Effector memory CD4-positive, alpha-beta T cell (primary cell): ENCODE data around the gene MBIP.

Source experiments
- DNase-seq, 3 donors: peaks; one replicate each; pipeline ENCODE4 v3.0.0-alpha.2; 2020
- H3K27ac ChIP-seq: 2 replicates; pipeline ENCODE4 v1.7.0; 2013; ENCODE audit warnings: mild to moderate bottlenecking, low read length, moderate library complexity; ENCODE audit not compliant: insufficient read depth, poor library complexity, severe bottlenecking
- H3K27me3 ChIP-seq: replicated peaks from 2 replicates; pipeline ENCODE4 v1.7.0; 2013; ENCODE audit warnings: mild to moderate bottlenecking, low read length; ENCODE audit not compliant: insufficient read depth, control insufficient read depth, poor library complexity, severe bottlenecking
- H3K36me3 ChIP-seq: 2 replicates; pipeline ENCODE4 v1.7.0; 2013; ENCODE audit warnings: mild to moderate bottlenecking, low read length, moderate library complexity; ENCODE audit not compliant: control insufficient read depth, insufficient read depth
- H3K4me1 ChIP-seq: 2 replicates; pipeline ENCODE4 v1.7.0; 2013; ENCODE audit warnings: low read length, mild to moderate bottlenecking; ENCODE audit not compliant: control insufficient read depth, insufficient read depth, poor library complexity, severe bottlenecking
- H3K4me3 ChIP-seq: 2 replicates; pipeline ENCODE4 v1.7.0; 2013; ENCODE audit warnings: low read length, low read depth, mild to moderate bottlenecking; ENCODE audit not compliant: insufficient read depth, poor library complexity, severe bottlenecking
- H3K9me3 ChIP-seq: 2 replicates; pipeline ENCODE4 v1.7.0; 2013; ENCODE audit warnings: mild to moderate bottlenecking, low read length, moderate library complexity; ENCODE audit not compliant: control insufficient read depth

The MBIP gene

GRCh38 chr14:36271222-36271621 is 49.2 kb downstream of the MBIP start:
- Histone ChIP-seq H3K27ac (no peak overlapping the region), H3K27me3 (peaks cover 7% of the 10 kb centered on the region)

GRCh38 chr14:36270191-36270590 is 50.2 kb downstream of the MBIP start:
- Histone ChIP-seq H3K9me3 (no peaks in the 10 kb centered on the region), H3K4me3 (no peak overlapping the region), H3K4me1 (peaks cover 4% of the 10 kb centered on the region), H3K27me3 (peaks cover 7% of the 10 kb centered on the region), H3K36me3 (no peaks in the 10 kb centered on the region), H3K27ac (no peak overlapping the region)
- DNase-seq = no peak

More at GRCh38 chr14:36271222-36271621, 49.2 kb downstream of the MBIP start:
- Histone ChIP-seq H3K4me3 (no peak overlapping the region), H3K4me1 (peaks cover 4% of the 10 kb centered on the region), H3K9me3 (no peaks in the 10 kb centered on the region), H3K36me3 (no peaks in the 10 kb centered on the region)
- no peak for DNase-seq

GRCh38 chr14:36268121-36268520 is 52.3 kb downstream of the MBIP start:
- no peak overlapping the region for H3K4me3 ChIP-seq
- H3K36me3 ChIP-seq = no peaks in the 10 kb centered on the region
- H3K9me3 ChIP-seq = no peaks in the 10 kb centered on the region
- peaks cover 4% of the 10 kb centered on the region for H3K4me1 ChIP-seq
- peaks cover 7% of the 10 kb centered on the region for H3K27me3 ChIP-seq
- no peak overlapping the region for H3K27ac ChIP-seq
- DNase-seq = no peak

GRCh38 chr14:36264595-36264994 is 55.8 kb downstream of the MBIP start:
- no peaks in the 10 kb centered on the region for H3K36me3 ChIP-seq
- no peaks in the 10 kb centered on the region for H3K4me1 ChIP-seq
- no peak overlapping the region for H3K4me3 ChIP-seq
- DNase-seq = no peak
- H3K9me3 ChIP-seq = no peaks in the 10 kb centered on the region
- H3K27me3 ChIP-seq = no peaks in the 10 kb centered on the region
- H3K27ac ChIP-seq = no peak overlapping the region

- Histone ChIP-seq H3K36me3 (no peaks in the 10 kb centered on the region), H3K27ac (no peak overlapping the region), H3K4me1 (no peaks in the 10 kb centered on the region), H3K9me3 (no peaks in the 10 kb centered on the region), H3K27me3 (no peaks in the 10 kb centered on the region), H3K4me3 (no peak overlapping the region)
- no peak for DNase-seq
Observed at GRCh38 chr14:36264107-36264506, 56.3 kb downstream of the MBIP start.

GRCh38 chr14:36260970-36261640 is 59.3 kb downstream of the MBIP start:
- H3K4me1 ChIP-seq = no peaks in the 10 kb centered on the region
- no peak for DNase-seq
- no peak overlapping the region for H3K4me3 ChIP-seq
- no peak overlapping the region for H3K27ac ChIP-seq
- no peaks in the 10 kb centered on the region for H3K9me3 ChIP-seq
- H3K27me3 ChIP-seq = no peaks in the 10 kb centered on the region
- no peaks in the 10 kb centered on the region for H3K36me3 ChIP-seq

GRCh38 chr14:36258241-36258640 is 62.2 kb downstream of the MBIP start:
- Histone ChIP-seq H3K36me3 (no peaks in the 10 kb centered on the region), H3K4me1 (no peaks in the 10 kb centered on the region), H3K9me3 (no peaks in the 10 kb centered on the region), H3K27me3 (no peaks in the 10 kb centered on the region), H3K4me3 (no peak overlapping the region), H3K27ac (no peak overlapping the region)
- no peak for DNase-seq

- no peak overlapping the region for H3K27ac ChIP-seq
- H3K36me3 ChIP-seq = no peaks in the 10 kb centered on the region
- no peak overlapping the region for H3K4me3 ChIP-seq
- no peaks in the 10 kb centered on the region for H3K4me1 ChIP-seq
- H3K27me3 ChIP-seq = no peaks in the 10 kb centered on the region
- no peaks in the 10 kb centered on the region for H3K9me3 ChIP-seq
- DNase-seq = no peak
Observed at GRCh38 chr14:36256126-36256801, 64.2 kb downstream of the MBIP start.

- H3K36me3 ChIP-seq = no peaks in the 10 kb centered on the region
- no peak for DNase-seq
- H3K4me3 ChIP-seq = no peak overlapping the region
- H3K27ac ChIP-seq = no peak overlapping the region
- H3K27me3 ChIP-seq = no peaks in the 10 kb centered on the region
- no peaks in the 10 kb centered on the region for H3K4me1 ChIP-seq
- no peaks in the 10 kb centered on the region for H3K9me3 ChIP-seq
Observed at GRCh38 chr14:36254020-36254624, 66.3 kb downstream of the MBIP start.
